Neuronal stem cell (in vitro differentiated cells): ENCODE results near the gene DUSP9.
"Not testable (repeated sequence)": the region's sequence is repeated elsewhere in the genome, so short reads cannot be mapped to it uniquely, and the experiment has no call there.

Source experiments
- DNase-seq: peaks from one replicate; pipeline ENCODE4 v3.0.0-alpha.2; 2013; ENCODE audit warnings: low spot score
- H2AFZ ChIP-seq: one replicate; pipeline ENCODE4 v1.6.1; 2013; ENCODE audit warnings: mild to moderate bottlenecking, low read length, inconsistent platforms
- H2AK5ac ChIP-seq: 2 replicates; pipeline ENCODE4 v1.6.1; 2013; ENCODE audit warnings: low read depth, mild to moderate bottlenecking, inconsistent platforms, low read length, moderate library complexity, mixed read lengths
- H2BK120ac ChIP-seq: 2 replicates; pipeline ENCODE4 v1.6.1; 2013; ENCODE audit warnings: low read depth, mild to moderate bottlenecking, inconsistent platforms, low read length, moderate library complexity, mixed read lengths
- H2BK12ac ChIP-seq: one replicate; pipeline ENCODE4 v1.6.1; 2013; ENCODE audit warnings: low read length, inconsistent platforms
- H2BK15ac ChIP-seq: 2 replicates; pipeline ENCODE4 v1.6.1; 2013; ENCODE audit warnings: mild to moderate bottlenecking, low read length, inconsistent platforms, mixed read lengths
- H2BK5ac ChIP-seq: one replicate; pipeline ENCODE4 v1.6.1; 2013; ENCODE audit warnings: inconsistent platforms, mild to moderate bottlenecking, low read length, moderate library complexity
- H3K14ac ChIP-seq: one replicate; pipeline ENCODE4 v1.6.1; 2013; ENCODE audit warnings: low read length, inconsistent platforms
- H3K18ac ChIP-seq: 2 replicates; pipeline ENCODE4 v1.6.1; 2013; ENCODE audit warnings: low read length, inconsistent platforms
- H3K23ac ChIP-seq: 2 replicates; pipeline ENCODE4 v1.6.1; 2013; ENCODE audit warnings: low read depth, mild to moderate bottlenecking, mixed read lengths, low read length, inconsistent platforms; ENCODE audit not compliant: poor library complexity
- H3K27ac ChIP-seq: replicated peaks from 3 replicates; pipeline ENCODE4 v1.5.1; 2013; ENCODE audit warnings: low read length, inconsistent platforms
- H3K27me3 ChIP-seq, 3 experiments: 2 replicates each; pipeline ENCODE4 v1.6.1; 2013; ENCODE audit warnings: low read length in 3 of 3, mild to moderate bottlenecking in 2 of 3, inconsistent platforms in 1 of 3, low read depth in 1 of 3, mixed read lengths in 1 of 3, moderate library complexity in 1 of 3; ENCODE audit not compliant: control insufficient read depth in 3 of 3, insufficient read depth in 3 of 3
- H3K36me3 ChIP-seq, 2 donors: replicated peaks in 1 of 2; 2 replicates each; pipeline ENCODE4 v1.6.1; 2013; ENCODE audit warnings: low read length in 2 of 2; ENCODE audit not compliant: control insufficient read depth in 2 of 2, insufficient read depth in 2 of 2
- H3K4ac ChIP-seq: 2 replicates; pipeline ENCODE4 v1.6.1; 2013; ENCODE audit warnings: inconsistent platforms, mild to moderate bottlenecking, low read length, moderate library complexity
- H3K4me1 ChIP-seq, 2 donors: 1 replicate in 1 of 2; 2 replicates in 1 of 2; pipeline ENCODE4 v1.6.1; 2013; ENCODE audit warnings: low read length in 2 of 2, low read depth in 1 of 2; ENCODE audit not compliant: control insufficient read depth in 2 of 2, insufficient read depth in 1 of 2
- H3K4me2 ChIP-seq: one replicate; pipeline ENCODE4 v1.6.1; 2013; ENCODE audit warnings: mild to moderate bottlenecking, low read length, inconsistent platforms; ENCODE audit not compliant: insufficient read depth, poor library complexity, severe bottlenecking
- H3K4me3 ChIP-seq, 2 donors: 2 replicates each; pipeline ENCODE4 v1.5.1; 2013; ENCODE audit warnings: low read length in 2 of 2, mild to moderate bottlenecking in 2 of 2, inconsistent platforms in 1 of 2, moderate library complexity in 1 of 2
- H3K79me1 ChIP-seq: one replicate; pipeline ENCODE4 v1.6.1; 2013; ENCODE audit warnings: low read depth, mild to moderate bottlenecking, inconsistent platforms, low read length, moderate library complexity
- H3K9ac ChIP-seq: one replicate; pipeline ENCODE4 v1.6.1; 2013; ENCODE audit warnings: mild to moderate bottlenecking, low read depth, low read length, inconsistent platforms; ENCODE audit not compliant: poor library complexity
- H3K9me3 ChIP-seq, 2 donors: replicated peaks in 1 of 2; 2 replicates each; pipeline versions ENCODE3 to v1.6.1; 2013; ENCODE audit warnings: low read length in 2 of 2, mild to moderate bottlenecking in 2 of 2, inconsistent platforms in 1 of 2, low read depth in 1 of 2, mixed read lengths in 1 of 2, moderate library complexity in 1 of 2; ENCODE audit not compliant: control insufficient read depth in 2 of 2, insufficient read depth in 1 of 2
- H4K8ac ChIP-seq: one replicate; pipeline ENCODE4 v1.6.1; 2013; ENCODE audit warnings: low read depth, mild to moderate bottlenecking, inconsistent platforms, low read length, moderate library complexity
- H4K91ac ChIP-seq: one replicate; pipeline ENCODE4 v1.6.1; 2013; ENCODE audit warnings: low read length, low read depth, mild to moderate bottlenecking, inconsistent platforms; ENCODE audit not compliant: poor library complexity
- WGBS, 2 donors: extraction: QIAGEN DNeasy Blood & Tissue Kit; methylation state at CpG; one replicate each; pipeline ENCODE4 v1.1.7; 2013; ENCODE audit warnings: missing lambda C conversion rate in 2 of 2, mixed read lengths in 1 of 2; ENCODE audit not compliant: insufficient read length in 2 of 2, insufficient replicate concordance in 1 of 2; ENCODE audit errors: extremely low coverage in 2 of 2; 5-methylcytosine and 5-hydroxymethylcytosine counted together

DUSP9 gene

DNA sequence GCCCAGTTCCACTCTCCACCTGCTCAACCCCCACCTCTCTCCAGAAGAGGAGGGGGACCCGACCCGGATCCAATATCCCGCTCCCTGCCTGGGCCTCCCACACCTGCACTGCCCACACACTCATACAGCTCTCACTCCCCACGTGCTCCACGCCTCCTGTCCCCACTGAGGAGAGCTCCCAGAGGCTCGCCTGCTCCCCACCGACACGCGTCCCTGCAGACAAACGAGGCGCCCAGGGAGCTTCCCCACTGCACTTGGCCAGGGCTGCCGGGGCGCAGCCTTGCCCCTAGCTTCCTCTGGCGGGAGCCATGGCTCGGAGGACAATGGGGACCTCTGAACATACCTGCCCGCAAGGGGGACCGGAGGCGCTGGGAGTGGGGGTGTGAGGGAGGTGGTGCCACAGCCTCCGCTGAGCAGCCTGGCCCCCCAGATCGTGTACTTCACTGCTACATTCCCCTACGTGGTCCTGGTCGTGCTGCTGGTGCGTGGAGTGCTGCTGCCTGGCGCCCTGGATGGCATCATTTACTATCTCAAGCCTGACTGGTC lies 45.7 kb downstream of the DUSP9 start:
- no peak overlapping the region for H2BK5ac ChIP-seq
- peaks cover 3 to 4% of the 10 kb centered on the region in 2 donors for H3K4me1 ChIP-seq
- no peak overlapping the region for H3K27ac ChIP-seq
- no peak overlapping the region for H2AFZ ChIP-seq
- no peak overlapping the region for H3K14ac ChIP-seq
- no peak overlapping the region for H3K4me3 ChIP-seq
- peaks cover 0 to 5% (median 0%) of the 10 kb centered on the region in 3 experiments for H3K27me3 ChIP-seq
- no peak for DNase-seq
- H4K91ac ChIP-seq = no peak overlapping the region
- no peak overlapping the region for H4K8ac ChIP-seq
- no CpG with 5 or more reads among the region's 24 CpGs for WGBS, 2 donors
- no peak overlapping the region for H2BK12ac ChIP-seq
- H2AK5ac ChIP-seq = no peak overlapping the region
- peak overlapping the region; percentile 11 for H3K4me2 ChIP-seq
- H3K79me1 ChIP-seq = peaks cover 12% of the 10 kb centered on the region
- H2BK120ac ChIP-seq = no peak overlapping the region
- no peak overlapping the region for H3K18ac ChIP-seq
- H3K36me3 ChIP-seq = peaks cover 11 to 64% of the 10 kb centered on the region in 2 donors
- H3K23ac ChIP-seq = no peak overlapping the region
- H3K9ac ChIP-seq = no peak overlapping the region
- no peak overlapping the region for H2BK15ac ChIP-seq
- no peaks in the 10 kb centered on the region for H3K9me3 ChIP-seq
- H3K4ac ChIP-seq = no peak overlapping the region

DNA sequence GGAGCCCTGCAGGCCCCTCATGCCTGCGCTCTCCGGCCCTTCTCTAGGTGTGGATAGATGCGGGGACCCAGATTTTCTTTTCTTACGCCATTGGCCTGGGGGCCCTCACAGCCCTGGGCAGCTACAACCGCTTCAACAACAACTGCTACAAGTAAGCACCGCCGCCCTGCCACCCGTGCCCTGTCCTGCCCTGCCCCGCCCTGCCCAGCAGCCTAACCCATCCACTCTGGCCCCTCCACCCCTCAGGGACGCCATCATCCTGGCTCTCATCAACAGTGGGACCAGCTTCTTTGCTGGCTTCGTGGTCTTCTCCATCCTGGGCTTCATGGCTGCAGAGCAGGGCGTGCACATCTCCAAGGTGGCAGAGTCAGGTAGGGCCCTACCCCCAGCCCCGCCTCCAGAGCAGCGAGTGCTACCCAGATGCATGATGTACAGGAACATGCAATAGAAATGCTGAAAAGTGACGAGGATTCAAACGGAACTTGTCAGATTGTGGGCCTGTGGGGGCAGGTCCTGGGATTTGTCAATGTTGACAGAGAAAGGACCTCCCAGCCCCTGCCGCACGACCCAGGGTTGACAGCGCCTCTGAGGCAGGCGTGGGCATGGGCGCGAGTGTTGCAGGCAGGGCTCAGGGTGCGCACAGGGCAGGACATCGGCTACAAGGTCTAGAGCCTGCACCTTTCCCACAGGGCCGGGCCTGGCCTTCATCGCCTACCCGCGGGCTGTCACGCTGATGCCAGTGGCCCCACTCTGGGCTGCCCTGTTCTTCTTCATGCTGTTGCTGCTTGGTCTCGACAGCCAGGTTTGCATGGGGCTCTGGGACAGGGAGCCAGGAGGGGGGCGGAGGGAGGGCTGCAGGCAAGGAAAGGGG lies 46.4 kb downstream of the DUSP9 start:
- H3K4me2 ChIP-seq = no peak overlapping the region
- WGBS, 2 donors = no CpG with 5 or more reads among the region's 31 CpGs
- H3K14ac ChIP-seq = no peak overlapping the region
- H3K79me1 ChIP-seq = peaks cover 12% of the 10 kb centered on the region
- H3K18ac ChIP-seq = no peak overlapping the region
- no peak overlapping the region for H2BK120ac ChIP-seq
- H3K4ac ChIP-seq = no peak overlapping the region
- no peak overlapping the region for H2BK15ac ChIP-seq
- H2BK5ac ChIP-seq = no peak overlapping the region
- H2AFZ ChIP-seq = no peak overlapping the region
- H3K4me1 ChIP-seq = peaks cover 3 to 4% of the 10 kb centered on the region in 2 donors
- no peak overlapping the region for H3K27ac ChIP-seq
- no peak overlapping the region for H4K8ac ChIP-seq
- no peak overlapping the region for H2AK5ac ChIP-seq
- no peaks in the 10 kb centered on the region for H3K9me3 ChIP-seq
- no peak overlapping the region for H4K91ac ChIP-seq
- peak overlapping the region; percentile 43 for H3K23ac ChIP-seq
- H3K9ac ChIP-seq = no peak overlapping the region
- peaks cover 0 to 8% (median 0%) of the 10 kb centered on the region in 3 experiments for H3K27me3 ChIP-seq
- no peak overlapping the region for H2BK12ac ChIP-seq
- H3K4me3 ChIP-seq = no peak overlapping the region
- DNase-seq = no peak
- peaks cover 11 to 64% of the 10 kb centered on the region in 2 donors for H3K36me3 ChIP-seq

DNA sequence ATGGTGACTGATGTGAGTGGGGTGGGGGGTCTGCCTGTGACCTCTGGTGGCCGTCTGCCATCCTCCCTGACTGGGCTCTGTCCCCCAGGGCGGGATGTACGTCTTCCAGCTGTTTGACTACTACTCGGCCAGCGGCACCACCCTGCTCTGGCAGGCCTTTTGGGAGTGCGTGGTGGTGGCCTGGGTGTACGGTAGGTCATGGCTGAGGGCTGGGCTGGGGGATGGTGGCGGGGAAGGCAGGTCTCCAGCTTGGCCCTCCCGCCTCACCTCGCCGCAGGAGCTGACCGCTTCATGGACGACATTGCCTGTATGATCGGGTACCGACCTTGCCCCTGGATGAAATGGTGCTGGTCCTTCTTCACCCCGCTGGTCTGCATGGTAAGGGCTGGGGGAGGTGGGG lies 47.3 kb downstream of the DUSP9 start:
- not testable (repeated sequence) for H4K8ac ChIP-seq, H3K27me3 ChIP-seq, H3K27ac ChIP-seq, H4K91ac ChIP-seq, H3K23ac ChIP-seq, H3K14ac ChIP-seq, H3K4me1 ChIP-seq, H2AK5ac ChIP-seq, H3K4ac ChIP-seq, H2AFZ ChIP-seq, H2BK15ac ChIP-seq, DNase-seq, H3K9me3 ChIP-seq, H3K9ac ChIP-seq, H3K18ac ChIP-seq, H3K4me2 ChIP-seq, H2BK5ac ChIP-seq, H2BK12ac ChIP-seq, H3K4me3 ChIP-seq, H2BK120ac ChIP-seq
- no CpG with 5 or more reads among the region's 16 CpGs for WGBS, 2 donors
- Histone ChIP-seq H3K79me1 (peaks cover 12% of the 10 kb centered on the region), H3K36me3 (peaks cover 11 to 65% of the 10 kb centered on the region in 2 donors)

- H3K9ac ChIP-seq = no peak overlapping the region
- no peak overlapping the region for H2BK120ac ChIP-seq
- WGBS, 2 donors = no CpG with 5 or more reads among the region's 23 CpGs
- no peaks in the 10 kb centered on the region for H3K9me3 ChIP-seq
- no peak overlapping the region for H3K27ac ChIP-seq
- no peak for DNase-seq
- H2AK5ac ChIP-seq = no peak overlapping the region
- no peak overlapping the region for H2BK5ac ChIP-seq
- H2BK15ac ChIP-seq = no peak overlapping the region
- H3K23ac ChIP-seq = no peak overlapping the region
- peaks cover 2 to 3% of the 10 kb centered on the region in 2 donors for H3K4me1 ChIP-seq
- H4K8ac ChIP-seq = no peak overlapping the region
- H3K27me3 ChIP-seq = peaks cover 0 to 8% (median 0%) of the 10 kb centered on the region in 3 experiments
- H4K91ac ChIP-seq = no peak overlapping the region
- H3K36me3 ChIP-seq = peaks cover 10 to 64% of the 10 kb centered on the region in 2 donors
- no peak overlapping the region for H2AFZ ChIP-seq
- no peak overlapping the region for H3K18ac ChIP-seq
- no peak overlapping the region for H3K4me3 ChIP-seq
- H3K4ac ChIP-seq = no peak overlapping the region
- H3K79me1 ChIP-seq = peaks cover 9% of the 10 kb centered on the region
- no peak overlapping the region for H2BK12ac ChIP-seq
- H3K4me2 ChIP-seq = no peak overlapping the region
- no peak overlapping the region for H3K14ac ChIP-seq
These were observed 47.8 kb downstream of the DUSP9 start for GRCh38 chrX:153694687-153695270.
